DMS114 treated with DMSO at 0.1 percent for 48 hours (cell line): ENCODE measurements around the gene RUNX3.
"Not testable (repeated sequence)": the region's sequence is repeated elsewhere in the genome, so short reads cannot be mapped to it uniquely, and the experiment has no call there.

Source experiments
- DNase-seq: peaks from one replicate; lab custom pipeline; 2025; ENCODE audit not compliant: unreplicated experiment; lab: John Stamatoyannopoulos, UW

Gene RUNX3

GRCh38 chr1:24930260-24931145 lies at the start of gene RUNX3:
RUNX3 (minus strand) TSS chr1:24930276; CDS start chr1:24929868, 408 bp downstream.
- DNase-seq, result peak; percentile 48

DNA sequence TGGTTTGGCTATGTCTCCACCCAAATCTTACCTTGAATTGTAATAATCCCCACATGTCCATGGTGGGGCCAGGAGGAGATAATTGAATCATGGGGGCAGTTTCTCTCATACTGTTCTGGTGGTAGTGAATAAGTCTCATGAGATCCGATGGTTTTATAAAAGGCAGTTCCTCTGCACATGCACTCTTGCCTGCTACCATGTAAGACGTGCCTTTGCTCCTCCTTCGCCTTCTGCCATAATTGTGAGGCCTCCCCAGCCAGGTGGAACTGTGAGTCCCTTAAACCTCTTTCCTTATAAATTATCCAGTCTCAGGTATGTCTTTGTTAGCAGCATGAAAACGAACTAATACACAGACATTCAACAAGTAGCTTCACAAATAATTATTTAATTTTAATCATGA lies 49.2 kb upstream of the RUNX3 start:
- not testable (repeated sequence) for DNase-seq

GRCh38 chr1:24978383-24979032 lies 48.4 kb upstream of the RUNX3 start:
- DNase-seq, result no peak

- no peak for DNase-seq
Observed at GRCh38 chr1:24975391-24975790, 45.3 kb upstream of the RUNX3 start.

DNA sequence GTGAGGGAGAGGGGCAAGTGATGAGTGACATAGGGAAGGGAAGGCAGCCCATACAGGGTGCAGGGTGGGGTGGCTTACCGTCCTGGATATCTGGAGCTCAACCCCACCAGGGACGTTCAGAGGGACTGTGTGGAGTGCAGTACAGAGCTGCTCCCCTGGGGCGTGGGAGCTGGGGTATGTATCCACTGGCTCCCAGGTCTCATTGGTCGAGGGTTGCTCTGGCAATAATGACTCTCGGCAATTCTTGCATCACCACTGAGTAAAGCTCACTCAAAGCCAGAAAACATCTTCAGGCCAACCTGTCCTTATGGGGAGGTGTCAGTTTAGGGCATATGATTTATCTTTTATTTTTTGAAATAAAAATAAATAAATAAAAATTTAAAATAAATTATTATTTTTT lies 43.2 kb upstream of the RUNX3 start:
- DNase-seq, result no peak

- no peak for DNase-seq
Observed at GRCh38 chr1:24972915-24973242, 42.8 kb upstream of the RUNX3 start.

DNA sequence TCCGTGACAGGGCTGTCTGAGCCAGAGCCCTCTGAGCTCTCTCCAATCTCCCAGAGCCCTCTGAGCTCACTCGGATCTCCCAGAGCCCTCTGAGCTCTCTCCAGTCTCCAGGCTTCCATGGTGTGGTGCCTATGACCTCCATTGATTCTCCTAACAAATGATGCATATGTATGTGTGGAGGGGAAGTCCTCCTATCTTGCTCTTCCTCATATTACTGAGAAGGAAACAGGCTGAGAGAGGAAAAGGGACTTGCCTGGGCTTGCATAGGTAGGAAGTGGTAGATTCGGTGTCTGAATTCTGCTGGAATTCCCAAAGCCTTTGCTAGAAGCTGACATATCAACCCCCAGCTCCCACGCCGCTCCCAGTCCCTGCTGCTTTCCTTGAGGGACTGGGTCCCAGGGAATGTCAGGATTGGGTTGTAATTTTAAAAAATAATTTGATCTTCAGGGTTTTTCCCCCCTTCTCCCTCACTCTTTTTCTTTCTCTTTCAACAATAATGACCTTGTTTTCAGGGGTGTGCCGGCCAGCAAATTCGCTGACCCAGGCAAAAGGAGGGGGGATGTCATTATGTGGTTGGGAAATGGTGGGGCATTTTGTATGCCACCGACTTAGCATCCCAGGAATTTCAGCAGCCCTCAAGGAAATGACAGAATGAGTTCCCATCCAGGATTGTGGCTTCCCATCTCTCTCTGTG lies 42.3 kb upstream of the RUNX3 start:
- DNase-seq, result no peak

GRCh38 chr1:24970926-24971875 lies 41.1 kb upstream of the RUNX3 start:
- DNase-seq, result no peak

DNA sequence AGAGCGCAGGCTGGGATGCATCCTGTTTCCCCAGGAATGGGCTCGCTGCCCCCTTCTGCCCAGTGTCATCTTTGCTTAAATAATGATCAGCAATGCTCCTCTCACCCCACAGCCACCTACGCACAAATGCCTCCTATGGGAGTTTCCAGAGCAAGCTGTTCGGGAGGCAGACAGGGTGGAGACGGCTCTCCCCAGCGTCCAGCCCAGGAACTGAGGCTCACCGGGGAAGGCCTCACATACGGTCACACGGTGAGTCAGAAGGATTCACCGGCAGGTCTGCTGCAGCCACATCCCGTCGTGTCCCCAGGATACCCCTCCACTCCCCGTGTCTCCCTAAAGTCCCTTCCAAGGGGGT lies 40.3 kb upstream of the RUNX3 start:
- DNase-seq, result no peak

- no peak for DNase-seq
Observed at GRCh38 chr1:24969596-24970398, 39.7 kb upstream of the RUNX3 start.

- DNase-seq, result no peak
Observed at GRCh38 chr1:24968941-24969585, 39.0 kb upstream of the RUNX3 start.

- no peak for DNase-seq
Observed at GRCh38 chr1:24967962-24968361, 37.9 kb upstream of the RUNX3 start.

DNA sequence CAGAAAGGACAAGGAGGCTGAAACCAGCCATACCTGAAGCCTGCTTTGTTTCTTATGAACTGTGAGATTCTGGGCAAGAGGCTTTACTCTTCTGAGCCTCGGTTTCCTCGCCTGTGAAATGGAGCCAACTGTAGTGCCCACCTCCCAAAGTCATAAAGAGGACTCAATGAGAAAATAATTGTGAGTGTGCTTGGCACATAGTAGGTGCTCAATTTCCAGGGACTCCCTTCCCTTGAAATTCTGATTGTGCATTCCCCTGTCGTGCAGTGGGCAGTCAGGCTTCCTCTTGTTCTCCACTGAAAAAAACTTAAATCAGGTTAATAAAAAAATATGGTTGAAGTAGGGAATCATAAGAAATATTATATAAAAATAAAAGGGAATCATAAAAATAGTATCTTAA lies 37.5 kb upstream of the RUNX3 start:
- no peak for DNase-seq

- DNase-seq, result no peak
Observed at GRCh38 chr1:24966724-24967346, 36.8 kb upstream of the RUNX3 start.

GRCh38 chr1:24966121-24966723 lies 36.1 kb upstream of the RUNX3 start:
- no peak for DNase-seq

DNA sequence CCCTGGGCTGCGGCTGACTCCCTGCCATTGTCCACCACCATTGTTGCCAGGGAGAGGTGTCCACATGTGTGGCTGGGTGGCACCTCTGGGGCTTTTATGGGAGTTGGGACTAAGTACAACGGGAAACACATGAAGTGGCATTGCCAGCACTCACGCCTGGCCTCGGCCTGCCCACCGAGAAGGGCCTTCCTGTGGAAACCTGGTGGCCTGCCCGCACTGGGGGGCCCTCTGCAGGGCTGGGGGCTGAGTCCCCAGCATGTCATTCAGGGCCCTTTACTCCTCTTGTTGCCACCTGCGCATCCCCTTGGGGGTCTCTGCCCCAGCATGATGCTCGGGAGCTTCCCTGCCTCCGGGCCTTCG lies 35.5 kb upstream of the RUNX3 start:
- DNase-seq, result no peak

GRCh38 chr1:24964811-24965570 lies 34.9 kb upstream of the RUNX3 start:
- no peak for DNase-seq
